H9 (cell line): Measurements from ENCODE around the gene SYT7. TPM values are rescaled to one million over a fixed set of nuclear protein-coding genes. Genes with fewer than 3 reads are reported as not detected.

Experiments
- DNase-seq: peaks from one replicate; pipeline ENCODE4 v3.0.0-alpha.2; 2017
- H2AFZ ChIP-seq: one replicate; pipeline ENCODE4 v1.6.1; 2013; ENCODE audit warnings: mild to moderate bottlenecking, low read length, control low read depth, moderate library complexity
- H2AK5ac ChIP-seq: 2 replicates; pipeline ENCODE4 v1.6.1; 2013; ENCODE audit warnings: low read length, control low read depth, mixed read lengths; ENCODE audit not compliant: insufficient read length
- H2BK120ac ChIP-seq: one replicate; pipeline ENCODE4 v1.6.1; 2013; ENCODE audit warnings: low read depth, mild to moderate bottlenecking, low read length, control low read depth, inconsistent platforms; ENCODE audit not compliant: poor library complexity, severe bottlenecking
- H2BK12ac ChIP-seq: 2 replicates; pipeline ENCODE4 v1.6.1; 2013; ENCODE audit warnings: low read length, control low read depth, mixed read lengths, low read depth; ENCODE audit not compliant: insufficient read length
- H2BK15ac ChIP-seq: 2 replicates; pipeline ENCODE4 v1.6.1; 2013; ENCODE audit warnings: low read depth, low read length, control low read depth
- H2BK20ac ChIP-seq: one replicate; pipeline ENCODE4 v1.6.1; 2013; ENCODE audit warnings: low read depth, mild to moderate bottlenecking, low read length, control low read depth, inconsistent platforms; ENCODE audit not compliant: poor library complexity, severe bottlenecking
- H2BK5ac ChIP-seq: 2 replicates; pipeline ENCODE4 v1.6.1; 2013; ENCODE audit warnings: low read length, control low read depth, mixed read lengths; ENCODE audit not compliant: insufficient read length
- H3K14ac ChIP-seq: 2 replicates; pipeline ENCODE4 v1.6.1; 2013; ENCODE audit warnings: low read length, control low read depth; ENCODE audit not compliant: insufficient read depth
- H3K18ac ChIP-seq: 2 replicates; pipeline ENCODE4 v1.6.1; 2013; ENCODE audit warnings: low read depth, mild to moderate bottlenecking, mixed read lengths, low read length, control low read depth; ENCODE audit not compliant: insufficient read length
- H3K23ac ChIP-seq: 2 replicates; pipeline ENCODE4 v1.6.1; 2013; ENCODE audit warnings: low read length, control low read depth, mixed read lengths, low read depth; ENCODE audit not compliant: insufficient read length
- H3K23me2 ChIP-seq: 2 replicates; pipeline ENCODE4 v1.6.1; 2013; ENCODE audit warnings: low read depth, mild to moderate bottlenecking, mixed read lengths, low read length, control low read depth; ENCODE audit not compliant: insufficient read length, poor library complexity, severe bottlenecking
- H3K27ac ChIP-seq: 2 replicates; pipeline ENCODE4 v1.5.1; 2013; ENCODE audit warnings: low read length, control low read depth, mixed read lengths, low read depth; ENCODE audit not compliant: insufficient read length
- H3K27me3 ChIP-seq: 2 replicates; pipeline ENCODE4 v1.6.1; 2013; ENCODE audit warnings: low read length, control low read depth, inconsistent platforms; ENCODE audit not compliant: insufficient read depth
- H3K4ac ChIP-seq: 2 replicates; pipeline ENCODE4 v1.6.1; 2013; ENCODE audit warnings: low read depth, mild to moderate bottlenecking, control low read depth, inconsistent platforms, low read length, moderate library complexity
- H3K4me1 ChIP-seq: 2 replicates; pipeline ENCODE4 v1.6.1; 2013; ENCODE audit warnings: low read length, control low read depth, inconsistent platforms; ENCODE audit not compliant: insufficient read depth
- H3K4me2 ChIP-seq: 2 replicates; pipeline ENCODE4 v1.6.1; 2013; ENCODE audit warnings: low read length, control low read depth, mixed read lengths; ENCODE audit not compliant: insufficient read length, insufficient read depth
- H3K56ac ChIP-seq: 2 replicates; pipeline ENCODE4 v1.6.1; 2013; ENCODE audit warnings: low read depth, mild to moderate bottlenecking, mixed read lengths, low read length, control low read depth; ENCODE audit not compliant: insufficient read length
- H3K79me1 ChIP-seq: 2 replicates; pipeline ENCODE4 v1.6.1; 2013; ENCODE audit warnings: low read depth, mild to moderate bottlenecking, moderate library complexity, low read length, control low read depth, inconsistent platforms; ENCODE audit not compliant: insufficient read depth, poor library complexity, severe bottlenecking
- H3K79me2 ChIP-seq: 2 replicates; pipeline ENCODE4 v1.6.1; 2013; ENCODE audit warnings: low read length, control low read depth, inconsistent platforms; ENCODE audit not compliant: insufficient read depth
- H3K9ac ChIP-seq: 2 replicates; pipeline ENCODE4 v1.6.1; 2013; ENCODE audit warnings: low read length, control low read depth, mixed read lengths; ENCODE audit not compliant: insufficient read length; ENCODE audit errors: extremely low read depth
- H3K9me3 ChIP-seq: one replicate; pipeline ENCODE4 v1.6.1; 2013; ENCODE audit warnings: low read depth, low read length, inconsistent platforms; ENCODE audit not compliant: control insufficient read depth
- H3T11ph ChIP-seq: one replicate; pipeline ENCODE4 v1.6.1; 2013; ENCODE audit warnings: mild to moderate bottlenecking, low read length, control low read depth, inconsistent platforms
- H4K20me1 ChIP-seq: one replicate; pipeline ENCODE4 v1.6.1; 2013; ENCODE audit not compliant: control insufficient read depth, insufficient read length, insufficient read depth
- H4K5ac ChIP-seq: 2 replicates; pipeline ENCODE4 v1.6.1; 2013; ENCODE audit warnings: low read depth, mild to moderate bottlenecking, mixed read lengths, low read length, control low read depth; ENCODE audit not compliant: insufficient read length
- H4K8ac ChIP-seq: replicated peaks from 2 replicates; pipeline ENCODE4 v1.6.1; 2013; ENCODE audit warnings: low read length, control low read depth, mixed read lengths, low read depth; ENCODE audit not compliant: insufficient read length
- H4K91ac ChIP-seq: 2 replicates; pipeline ENCODE4 v1.6.1; 2013; ENCODE audit warnings: low read depth, mild to moderate bottlenecking, moderate library complexity, mixed read lengths, low read length, control low read depth; ENCODE audit not compliant: insufficient read length
- H3K27ac Mint-ChIP-seq, 3 experiments: 2 replicates in 2 of 3; 3 replicates in 1 of 3; pipeline ENCODE4 v1.8.0; 2020 to 2021; ENCODE audit warnings: mixed read lengths in 3 of 3, mild to moderate bottlenecking in 1 of 3, moderate library complexity in 1 of 3
- H3K27me3 Mint-ChIP-seq: 2 replicates; pipeline ENCODE4 v1.8.0; 2021; ENCODE audit warnings: low read depth, mild to moderate bottlenecking, moderate library complexity, mixed read lengths
- H3K36me3 Mint-ChIP-seq, 3 experiments: 2 replicates in 2 of 3; 3 replicates in 1 of 3; pipeline ENCODE4 v1.8.0; 2020 to 2021; ENCODE audit warnings: low read depth in 3 of 3, mixed read lengths in 3 of 3; ENCODE audit not compliant: insufficient read depth in 1 of 3
- H3K4me1 Mint-ChIP-seq, 2 experiments: 2 replicates each; pipeline ENCODE4 v1.8.0; 2020; ENCODE audit warnings: mixed read lengths in 2 of 2
- H3K4me3 Mint-ChIP-seq, 2 experiments: 2 replicates in 1 of 2; 3 replicates in 1 of 2; pipeline ENCODE4 v1.8.0; 2020 to 2021; ENCODE audit warnings: mild to moderate bottlenecking in 2 of 2, mixed read lengths in 2 of 2, moderate library complexity in 1 of 2
- H3K9me3 Mint-ChIP-seq, 2 experiments: 2 replicates in 1 of 2; 3 replicates in 1 of 2; pipeline ENCODE4 v1.8.0; 2020; ENCODE audit warnings: mild to moderate bottlenecking in 2 of 2, mixed read lengths in 2 of 2, moderate library complexity in 1 of 2
- WGBS: extraction: QIAGEN DNeasy Blood & Tissue Kit; methylation state at CpG from one replicate; pipeline ENCODE4 v1.1.7; 2013; ENCODE audit warnings: missing lambda C conversion rate, low lambda C conversion rate, mixed read lengths; ENCODE audit not compliant: insufficient read length; ENCODE audit errors: extremely low coverage; 5-methylcytosine and 5-hydroxymethylcytosine counted together
- total RNA-seq: library from RNA; stranded (reverse); gene quantifications from 2 replicates; pipeline ENCODE4 v1.2.1, GENCODE V29; 2021
- TF ChIP-seq, protein P1 (sequence below): fragments of 200-600 bp; sonication (generic); conservative IDR thresholded peaks from 3 replicates; pipeline ENCODE4 v1.8.0; 2021; ENCODE audit warnings: antibody characterized with exemption, mild to moderate bottlenecking

Gene SYT7
- total RNA-seq, 1 experiment from 2014 or later = 8.8 TPM

DNA sequence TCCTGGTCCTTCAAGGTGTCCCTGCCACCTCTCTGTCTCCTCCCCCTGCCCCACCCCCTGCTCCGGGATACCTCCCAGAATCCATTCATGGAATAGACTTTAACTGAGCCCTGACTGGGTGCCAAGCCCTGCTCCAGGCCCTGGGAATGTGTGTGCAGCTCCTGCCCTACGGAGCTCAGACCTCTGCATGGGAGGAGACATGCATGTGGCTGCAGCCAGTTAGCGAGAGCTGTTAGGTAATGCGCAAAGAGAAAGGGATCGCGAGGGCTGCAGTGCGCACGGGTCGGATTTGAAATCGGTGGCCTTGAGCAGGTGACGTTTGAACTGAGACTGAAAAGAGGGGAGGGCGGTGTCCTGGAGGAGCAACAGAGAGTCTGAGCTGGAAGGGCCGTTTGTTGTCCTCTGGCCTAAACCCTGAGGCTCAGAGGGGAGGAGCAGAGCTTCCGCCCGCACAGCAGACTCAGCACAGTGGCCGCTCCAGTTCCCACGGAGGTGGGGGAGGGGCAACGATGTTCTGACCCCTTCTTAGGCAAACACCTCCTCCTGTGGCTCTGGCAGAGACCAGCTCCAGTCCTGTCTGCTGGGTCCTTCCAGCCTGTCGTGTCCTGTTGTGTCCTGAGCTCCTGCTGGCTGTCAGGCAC, 92.1 kb downstream of the SYT7 start:
- no peak overlapping the region for H2AFZ ChIP-seq
- H3K56ac ChIP-seq = no peak overlapping the region
- H2BK120ac ChIP-seq = no peak overlapping the region
- no peak overlapping the region for H4K5ac ChIP-seq
- Mint-ChIP-seq H3K27me3 (peaks cover 30% of the 10 kb centered on the region), H3K36me3 (peaks cover 3 to 5% (median 4%) of the 10 kb centered on the region in 3 experiments; a peak in 5 of 7 replicates), H3K27ac (peak overlapping the region in 1 of 3 experiments; percentile 46; a peak in 2 of 7 replicates), H3K9me3 (no peaks in the 10 kb centered on the region; a peak in 1 of 5 replicates), H3K4me1 (peaks cover 27 to 36% of the 10 kb centered on the region in 2 experiments), H3K4me3 (peak overlapping the region; percentile 6 to 32; a peak in 3 of 5 replicates)
- no peak overlapping the region for H3K27ac ChIP-seq
- H4K8ac ChIP-seq = no peak overlapping the region
- H3K79me1 ChIP-seq = no peaks in the 10 kb centered on the region
- no peak overlapping the region for H3K18ac ChIP-seq
- H3K4ac ChIP-seq = no peak overlapping the region
- H3K14ac ChIP-seq = no peak overlapping the region
- H3K27me3 ChIP-seq = no peaks in the 10 kb centered on the region
- TF ChIP-seq, protein P1, sequence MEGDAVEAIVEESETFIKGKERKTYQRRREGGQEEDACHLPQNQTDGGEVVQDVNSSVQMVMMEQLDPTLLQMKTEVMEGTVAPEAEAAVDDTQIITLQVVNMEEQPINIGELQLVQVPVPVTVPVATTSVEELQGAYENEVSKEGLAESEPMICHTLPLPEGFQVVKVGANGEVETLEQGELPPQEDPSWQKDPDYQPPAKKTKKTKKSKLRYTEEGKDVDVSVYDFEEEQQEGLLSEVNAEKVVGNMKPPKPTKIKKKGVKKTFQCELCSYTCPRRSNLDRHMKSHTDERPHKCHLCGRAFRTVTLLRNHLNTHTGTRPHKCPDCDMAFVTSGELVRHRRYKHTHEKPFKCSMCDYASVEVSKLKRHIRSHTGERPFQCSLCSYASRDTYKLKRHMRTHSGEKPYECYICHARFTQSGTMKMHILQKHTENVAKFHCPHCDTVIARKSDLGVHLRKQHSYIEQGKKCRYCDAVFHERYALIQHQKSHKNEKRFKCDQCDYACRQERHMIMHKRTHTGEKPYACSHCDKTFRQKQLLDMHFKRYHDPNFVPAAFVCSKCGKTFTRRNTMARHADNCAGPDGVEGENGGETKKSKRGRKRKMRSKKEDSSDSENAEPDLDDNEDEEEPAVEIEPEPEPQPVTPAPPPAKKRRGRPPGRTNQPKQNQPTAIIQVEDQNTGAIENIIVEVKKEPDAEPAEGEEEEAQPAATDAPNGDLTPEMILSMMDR = no peak
- no peaks in the 10 kb centered on the region for H3K23me2 ChIP-seq
- no peak overlapping the region for H2AK5ac ChIP-seq
- DNase-seq = peak; percentile 82
- peak overlapping the region; percentile 0 for H3K4me2 ChIP-seq
- H4K91ac ChIP-seq = no peak overlapping the region
- H2BK20ac ChIP-seq = no peak overlapping the region
- H3K9me3 ChIP-seq = no peaks in the 10 kb centered on the region
- H3K23ac ChIP-seq = no peak overlapping the region
- H2BK5ac ChIP-seq = no peak overlapping the region
- WGBS = no CpG with 5 or more reads among the region's 19 CpGs
- no peak overlapping the region for H3K9ac ChIP-seq
- H4K20me1 ChIP-seq = peaks cover 4% of the 10 kb centered on the region
- H3T11ph ChIP-seq = no peak overlapping the region
- peaks cover 3% of the 10 kb centered on the region; the same call in 1 of the 2 replicates for H3K4me1 ChIP-seq
- H3K79me2 ChIP-seq = no peaks in the 10 kb centered on the region
- no peak overlapping the region for H2BK12ac ChIP-seq
- no peak overlapping the region for H2BK15ac ChIP-seq
